Left lung (tissue), 10 donors: ENCODE results near the gene PPP1R9B. TPM values are rescaled to one million over a fixed set of nuclear protein-coding genes. Genes with fewer than 3 reads are reported as not detected.

ENCODE experiments used
- ATAC-seq: fragments of 200-7000 bp; cut with Tn5 transposase; one replicate; pipeline ENCODE4 v1.9.1; 2020; ENCODE audit warnings: moderate library complexity
- DNase-seq, 4 donors: peaks; one replicate each; pipeline ENCODE4 v3.0.0-alpha.2; 2013 to 2020
- H3K27ac ChIP-seq, 2 donors: fragments of 200-600 bp; sonication (generic) in 1 of 2; one replicate each; pipeline versions ENCODE4 v1.5.0 to v1.8.0; 2020 to 2021
- H3K27me3 ChIP-seq, 2 donors: fragments of 200-600 bp; sonication (generic) in 1 of 2; one replicate each; pipeline versions ENCODE4 v1.5.0 to v1.8.0; 2020 to 2021
- H3K36me3 ChIP-seq, 2 donors: fragments of 200-600 bp; sonication (generic) in 1 of 2; one replicate each; pipeline versions ENCODE4 v1.5.0 to v1.8.0; 2020 to 2021
- H3K4me1 ChIP-seq, 2 donors: fragments of 200-600 bp; one replicate each; pipeline ENCODE4 v1.8.0; 2021
- H3K4me3 ChIP-seq, 2 donors: fragments of 200-600 bp; sonication (generic) in 1 of 2; one replicate each; pipeline versions ENCODE4 v1.5.0 to v1.8.0; 2020 to 2021; ENCODE audit warnings: mild to moderate bottlenecking in 1 of 2
- H3K9me3 ChIP-seq, 2 donors: fragments of 200-600 bp; sonication (generic) in 1 of 2; one replicate each; pipeline versions ENCODE4 v1.5.0 to v1.8.0; 2020 to 2021
- CTCF ChIP-seq, 2 donors: fragments of 200-600 bp; sonication (generic) in 1 of 2; IDR thresholded peaks; one replicate each; pipeline versions ENCODE4 v1.5.0 to v1.8.0; 2021; ENCODE audit warnings: antibody characterized with exemption in 2 of 2
- intact Hi-C, 2 donors: fragments of 100-400 bp; cut with DNase I; formaldehyde crosslinking; loops; one replicate each; pipeline versions ENCODE4 v1.11.2 to v1.14.2; 2022
- polyA plus RNA-seq, 6 donors: library from polyadenylated mRNA; unstranded; fragments of 120-200 nt; gene quantifications; one replicate each; pipeline ENCODE4 v1.2.1, GENCODE V29; 2013; ENCODE audit not compliant: insufficient read length in 6 of 6
- total RNA-seq, 2 donors: library from RNA; stranded (reverse); fragmentation: NEBNext Ultra II Directional; extraction: Animal tissue kit (Norgen Biotek cat#: 25700); gene quantifications; one replicate each; pipeline ENCODE4 v1.2.1, GENCODE V29; 2021
- donor health status: DM: no; HTN: yes; CAD: no.
- donor health status: DM: no; HTN: no; CAD: no.

The PPP1R9B gene
- total and polyA plus RNA-seq, 8 donors, result 53.4 to 86.6 (median 67.3) TPM

DNA sequence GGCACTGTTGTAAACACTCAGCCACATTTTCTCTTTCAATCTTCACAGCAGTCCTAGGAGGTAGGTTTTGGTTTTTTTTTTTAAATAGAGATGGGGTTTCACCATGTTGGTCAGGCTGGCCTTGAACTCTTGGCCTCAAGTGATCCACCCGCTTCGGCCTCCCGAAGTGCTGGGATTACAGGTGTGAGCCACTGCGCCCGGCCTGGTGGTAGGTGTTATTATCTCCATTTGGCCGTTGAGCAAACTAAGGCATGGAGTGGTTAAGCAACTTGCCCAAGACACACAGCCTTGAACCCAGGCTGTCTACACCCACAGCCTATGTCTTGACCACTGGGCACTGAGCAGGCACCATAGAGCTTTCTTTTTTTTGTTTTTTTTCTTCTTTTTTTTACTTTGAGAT is 24.0 kb upstream of the PPP1R9B start:
- H3K4me3 ChIP-seq, result no peak overlapping the region
- H3K4me1 ChIP-seq, result peaks cover 11 to 24% of the 10 kb centered on the region in 2 donors
- H3K27me3 ChIP-seq, result no peaks in the 10 kb centered on the region
- DNase-seq (peak in 1 of 4 donors; percentile 17), ATAC-seq (no peak)
- intact Hi-C loops, result no loop called here
- no peaks in the 10 kb centered on the region for H3K9me3 ChIP-seq
- TF ChIP-seq CTCF (IDR thresholded peaks at IDR 0.05), result no peak
- no peak overlapping the region for H3K27ac ChIP-seq
- H3K36me3 ChIP-seq, result no peaks in the 10 kb centered on the region

- no peak for TF ChIP-seq CTCF (IDR thresholded peaks at IDR 0.05)
These were observed 23.0 kb upstream of the PPP1R9B start for GRCh38 chr17:50173335-50173941.

GRCh38 chr17:50172936-50173334 is 22.5 kb upstream of the PPP1R9B start:
- no peak overlapping the region for H3K4me3 ChIP-seq
- H3K36me3 ChIP-seq, result no peaks in the 10 kb centered on the region
- intact Hi-C loops, result no loop called here

More at GRCh38 chr17:50173335-50173941, 23.0 kb upstream of the PPP1R9B start:
- Histone ChIP-seq H3K36me3 (no peaks in the 10 kb centered on the region), H3K4me3 (no peak overlapping the region), H3K27me3 (no peaks in the 10 kb centered on the region), H3K27ac (peak overlapping the region in 1 of 2 donors; percentile 62), H3K9me3 (no peaks in the 10 kb centered on the region), H3K4me1 (peaks cover 9 to 18% of the 10 kb centered on the region in 2 donors)
- DNase-seq (peak in 2 of 4 donors; percentile 24 to 33), ATAC-seq (peak; percentile 10)
- intact Hi-C loops, result no loop called here

DNA sequence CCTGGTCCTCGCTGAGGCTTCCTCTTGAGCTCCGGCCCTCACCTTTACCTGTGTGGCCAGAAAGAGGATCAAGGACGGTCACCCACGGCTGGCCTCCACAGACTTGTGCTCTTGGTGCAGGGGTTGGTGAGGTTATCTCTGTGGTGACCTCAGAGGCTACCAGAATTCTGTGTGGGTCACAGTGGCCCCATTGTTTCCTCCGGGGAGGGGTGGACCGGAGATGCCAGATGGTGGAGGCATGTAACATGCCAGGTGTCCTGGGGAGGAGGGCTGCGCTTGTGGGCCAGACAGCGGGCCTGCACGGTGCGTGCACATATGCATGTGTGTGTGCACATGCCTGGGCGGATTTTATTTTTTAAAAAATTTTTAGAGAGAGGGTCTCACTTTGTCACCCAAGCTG is 21.7 kb upstream of the PPP1R9B start:
- H3K27ac ChIP-seq, result no peak overlapping the region

More at GRCh38 chr17:50172936-50173334, 22.5 kb upstream of the PPP1R9B start:
- H3K4me1 ChIP-seq, result peaks cover 4 to 13% of the 10 kb centered on the region in 2 donors
- no peak for ATAC-seq
- DNase-seq, result no peak
- peak overlapping the region in 1 of 2 donors; percentile 62 for H3K27ac ChIP-seq
- no peak for TF ChIP-seq CTCF (IDR thresholded peaks at IDR 0.05)
- no peaks in the 10 kb centered on the region for H3K9me3 ChIP-seq
- H3K27me3 ChIP-seq, result peaks cover 0 to 5% of the 10 kb centered on the region in 2 donors

More for the DNA sequence above, 21.7 kb upstream of the PPP1R9B start:
- H3K4me3 ChIP-seq, result no peak overlapping the region
- TF ChIP-seq CTCF (IDR thresholded peaks at IDR 0.05), result no peak
- DNase-seq, result peak in 2 of 4 donors; percentile 30 to 68
- intact Hi-C loops, result no loop called here
- H3K27me3 ChIP-seq, result peaks cover 0 to 5% of the 10 kb centered on the region in 2 donors
- H3K36me3 ChIP-seq, result no peaks in the 10 kb centered on the region
- peaks cover 0 to 5% of the 10 kb centered on the region in 2 donors for H3K4me1 ChIP-seq
- H3K9me3 ChIP-seq, result no peaks in the 10 kb centered on the region
- no peak for ATAC-seq
